Cardiac fibroblast (primary cell): ENCODE measurements around the gene TBC1D5.

Experiments
- DNase-seq, 2 donors: peaks; one replicate each; pipeline versions ENCODE4 v3.0.0 to v3.0.0-alpha.2; 2010; ENCODE audit warnings: low read depth in 2 of 2
- H3K4me3 ChIP-seq, 2 donors: replicated peaks in 1 of 2; 1 replicate in 1 of 2; 2 replicates in 1 of 2; pipeline ENCODE4 v1.5.1; 2011; ENCODE audit warnings: low read depth in 2 of 2, low read length in 2 of 2, mild to moderate bottlenecking in 2 of 2, moderate library complexity in 1 of 2
- TF ChIP-seq, protein P1 (sequence below): IDR thresholded peaks from one replicate; pipeline ENCODE4 v1.5.1; 2011; ENCODE audit warnings: low read depth, mild to moderate bottlenecking, low read length, inconsistent platforms

Gene TBC1D5

DNA sequence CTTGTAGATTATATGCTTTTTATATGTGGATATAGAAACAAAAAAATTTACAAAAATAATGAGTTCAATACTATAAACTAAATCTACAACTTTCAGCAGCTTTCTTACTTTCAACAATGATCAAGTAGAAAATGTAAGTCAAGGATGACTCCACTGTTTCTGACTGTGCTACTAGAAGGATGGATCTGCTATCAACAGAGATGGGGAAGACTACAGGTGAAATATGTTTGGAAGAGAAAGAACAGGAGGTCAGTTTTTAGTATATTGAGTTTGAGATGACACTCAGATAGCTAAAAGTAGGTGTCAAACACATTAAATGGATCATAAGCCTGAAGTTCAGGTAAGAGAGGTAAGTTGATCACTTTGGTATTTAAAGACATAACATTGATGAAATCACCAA is 107.5 kb downstream of the TBC1D5 start:
- DNase-seq = no peak
- TF ChIP-seq, protein P1, sequence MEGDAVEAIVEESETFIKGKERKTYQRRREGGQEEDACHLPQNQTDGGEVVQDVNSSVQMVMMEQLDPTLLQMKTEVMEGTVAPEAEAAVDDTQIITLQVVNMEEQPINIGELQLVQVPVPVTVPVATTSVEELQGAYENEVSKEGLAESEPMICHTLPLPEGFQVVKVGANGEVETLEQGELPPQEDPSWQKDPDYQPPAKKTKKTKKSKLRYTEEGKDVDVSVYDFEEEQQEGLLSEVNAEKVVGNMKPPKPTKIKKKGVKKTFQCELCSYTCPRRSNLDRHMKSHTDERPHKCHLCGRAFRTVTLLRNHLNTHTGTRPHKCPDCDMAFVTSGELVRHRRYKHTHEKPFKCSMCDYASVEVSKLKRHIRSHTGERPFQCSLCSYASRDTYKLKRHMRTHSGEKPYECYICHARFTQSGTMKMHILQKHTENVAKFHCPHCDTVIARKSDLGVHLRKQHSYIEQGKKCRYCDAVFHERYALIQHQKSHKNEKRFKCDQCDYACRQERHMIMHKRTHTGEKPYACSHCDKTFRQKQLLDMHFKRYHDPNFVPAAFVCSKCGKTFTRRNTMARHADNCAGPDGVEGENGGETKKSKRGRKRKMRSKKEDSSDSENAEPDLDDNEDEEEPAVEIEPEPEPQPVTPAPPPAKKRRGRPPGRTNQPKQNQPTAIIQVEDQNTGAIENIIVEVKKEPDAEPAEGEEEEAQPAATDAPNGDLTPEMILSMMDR = no peak
- H3K4me3 ChIP-seq = no peak overlapping the region

DNA sequence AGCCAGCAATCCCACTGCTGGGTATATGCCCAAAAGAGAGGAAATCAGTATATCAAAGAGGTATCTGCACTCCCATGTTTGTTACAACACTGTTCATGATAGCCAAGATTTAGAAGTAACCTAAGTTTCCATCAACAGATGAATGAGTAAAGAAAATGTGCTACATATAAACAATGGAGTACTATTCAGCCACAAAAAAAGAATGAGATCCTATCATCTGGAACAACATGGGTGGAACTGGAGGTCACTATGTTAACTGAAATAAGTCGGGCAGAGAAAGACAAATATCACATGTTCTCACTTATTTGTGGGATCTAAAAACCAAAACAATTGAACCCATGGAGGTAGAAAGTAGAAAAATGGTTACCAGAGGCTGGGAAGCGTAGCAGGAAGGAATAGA is 108.2 kb downstream of the TBC1D5 start:
- no peak for DNase-seq
- no peak overlapping the region for H3K4me3 ChIP-seq
- TF ChIP-seq, protein P1 = no peak

DNA sequence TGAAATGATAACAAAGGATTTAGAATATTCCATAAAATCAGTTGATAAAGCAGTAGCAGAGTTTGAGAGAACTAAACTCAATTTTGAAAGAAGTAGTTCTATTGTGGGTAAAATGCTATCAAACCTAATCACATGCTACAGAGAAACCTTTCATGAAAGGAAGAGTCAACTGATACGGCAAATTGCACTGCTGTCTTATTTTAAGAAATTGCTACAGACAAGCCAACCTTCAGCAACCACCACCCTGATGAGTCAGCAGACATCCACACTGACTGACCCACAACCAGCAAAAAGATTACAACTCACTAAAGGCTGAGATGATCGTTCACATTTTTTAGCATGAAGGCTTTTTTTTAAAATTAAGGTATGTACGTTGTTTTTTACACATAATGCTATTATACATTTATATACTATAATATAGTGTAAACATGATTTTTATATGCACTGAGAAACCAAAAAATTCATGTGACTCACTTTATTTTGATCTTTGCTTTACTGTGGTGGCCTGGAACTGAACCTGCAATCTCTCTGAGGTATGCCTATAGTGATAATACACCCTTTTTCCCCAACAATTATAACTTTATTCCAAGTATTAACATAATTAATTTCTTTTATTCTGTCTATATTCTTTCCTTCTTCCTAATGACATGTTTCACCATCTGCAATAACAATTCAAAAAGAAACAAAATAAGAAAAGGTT is 109.9 kb downstream of the TBC1D5 start:
- TF ChIP-seq, protein P1 = no peak
- peak; percentile 58 to 78 for DNase-seq
- H3K4me3 ChIP-seq = no peak overlapping the region

DNA sequence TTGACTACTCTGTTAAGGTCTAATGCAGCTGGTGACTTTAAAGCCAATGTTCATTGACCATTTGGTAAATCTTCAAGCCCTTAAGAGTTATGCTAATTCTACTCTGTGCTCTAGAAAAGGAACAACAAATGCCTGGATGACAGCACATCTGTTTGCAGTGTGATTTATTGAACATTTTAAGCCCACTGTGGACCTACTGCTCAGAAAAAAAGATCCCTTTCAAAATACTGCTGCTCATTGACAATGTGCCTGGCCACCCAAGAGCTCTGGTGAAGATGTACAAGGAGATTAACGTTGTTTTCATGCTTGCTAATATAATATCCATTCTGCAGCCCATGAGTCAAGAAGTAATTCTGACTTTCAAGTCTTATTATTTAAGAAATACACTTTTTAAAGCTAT is 110.8 kb downstream of the TBC1D5 start:
- TF ChIP-seq, protein P1 = no peak
- H3K4me3 ChIP-seq = no peak overlapping the region
- DNase-seq = no peak

DNA sequence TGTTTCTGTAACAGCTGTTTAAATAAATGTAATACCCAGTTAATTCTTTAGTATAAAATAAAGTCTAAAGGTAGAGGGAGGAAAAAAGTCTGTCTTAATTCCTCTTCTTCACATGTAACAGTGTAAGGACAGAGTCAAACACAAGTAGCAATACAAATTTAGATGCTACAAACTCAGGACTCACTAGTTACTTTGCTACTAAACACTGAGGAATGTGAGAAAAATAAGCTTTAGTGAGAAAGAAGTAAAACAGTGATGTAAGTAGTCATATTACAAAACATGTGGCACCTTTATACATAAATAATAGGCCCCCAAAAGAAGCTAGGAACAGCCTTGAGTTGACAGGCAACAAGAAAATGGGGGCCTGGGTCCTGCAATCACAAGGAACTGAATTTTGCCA is 113.0 kb downstream of the TBC1D5 start:
- no peak overlapping the region for H3K4me3 ChIP-seq
- DNase-seq = peak in 1 of 2 donors; percentile 18
- TF ChIP-seq, protein P1 = no peak

DNA sequence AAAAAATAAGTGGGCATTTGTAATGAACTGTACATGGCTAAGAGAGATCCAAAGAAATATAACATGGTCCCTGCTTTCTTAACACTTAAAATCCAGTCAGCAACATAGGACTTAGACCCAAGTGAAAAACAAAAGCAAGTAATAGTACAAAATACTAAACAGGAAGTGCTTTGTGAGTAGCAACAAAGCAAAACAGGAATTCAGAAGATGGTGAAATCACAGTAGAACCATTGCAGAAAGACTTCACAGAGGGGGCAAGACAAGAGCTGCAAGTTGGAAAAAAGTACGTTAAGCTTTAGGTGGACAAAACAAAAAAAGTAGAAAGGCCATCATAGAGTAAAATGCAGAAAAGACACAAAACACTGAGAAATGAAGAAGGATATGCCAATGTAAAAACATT is 116.0 kb downstream of the TBC1D5 start:
- no peak overlapping the region for H3K4me3 ChIP-seq
- peak in 1 of 2 donors; percentile 17 for DNase-seq
- TF ChIP-seq, protein P1 = no peak

DNA sequence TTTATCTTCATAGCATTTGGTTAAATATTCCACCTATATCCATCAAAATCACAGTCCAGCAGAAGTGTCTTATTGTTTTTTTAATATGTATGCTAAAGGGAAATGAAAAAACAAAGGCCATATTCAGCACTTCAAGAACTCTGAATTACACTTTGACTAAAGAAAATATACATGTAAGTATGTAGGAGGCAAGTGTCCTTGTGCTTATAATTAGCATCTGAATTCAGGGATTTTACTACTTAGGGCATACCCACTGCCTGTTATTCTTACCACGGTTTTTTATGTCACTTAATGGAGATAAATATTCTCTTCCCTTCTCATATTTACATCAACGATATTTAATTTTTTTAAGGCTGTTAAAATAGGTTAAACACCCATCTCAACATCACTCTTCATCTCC is 117.3 kb downstream of the TBC1D5 start:
- DNase-seq = no peak
- TF ChIP-seq, protein P1 = no peak
- no peak overlapping the region for H3K4me3 ChIP-seq
